Hepatocyte (in vitro differentiated cells): Measurements from ENCODE around the gene ACSL3. TPM values are rescaled to one million over a fixed set of nuclear protein-coding genes. Genes with fewer than 3 reads are reported as not detected.
A peak's percentile ranks its signal among the peaks of the same experiment; 100 is the strongest.

ENCODE experiments used
- DNase-seq: peaks from one replicate; pipeline ENCODE4 v3.0.0-alpha.2; 2016; ENCODE audit warnings: low spot score
- H2AFZ ChIP-seq: fragments of 200-600 bp; sonication (generic); 2 replicates; pipeline ENCODE4 v1.6.0; 2016; ENCODE audit warnings: antibody characterized with exemption, mild to moderate bottlenecking
- H3K27ac ChIP-seq: fragments of 200-600 bp; sonication (generic); 2 replicates; pipeline ENCODE4 v1.5.1; 2016; ENCODE audit warnings: mild to moderate bottlenecking
- H3K27me3 ChIP-seq: fragments of 200-600 bp; sonication (generic); 2 replicates; pipeline ENCODE4 v1.6.1; 2016
- H3K36me3 ChIP-seq: fragments of 200-600 bp; sonication (generic); replicated peaks from 2 replicates; pipeline ENCODE4 v1.5.1; 2016; ENCODE audit warnings: low read depth; ENCODE audit not compliant: insufficient read depth
- H3K4me1 ChIP-seq: fragments of 200-600 bp; sonication (generic); 2 replicates; pipeline ENCODE4 v1.5.1; 2016; ENCODE audit warnings: mild to moderate bottlenecking, moderate library complexity; ENCODE audit not compliant: insufficient read depth
- H3K4me2 ChIP-seq: fragments of 200-600 bp; sonication (generic); 2 replicates; pipeline ENCODE4 v1.6.0; 2016
- H3K4me3 ChIP-seq: fragments of 200-600 bp; sonication (generic); 2 replicates; pipeline ENCODE4 v1.5.1; 2016; ENCODE audit warnings: mild to moderate bottlenecking
- H3K79me2 ChIP-seq: fragments of 200-600 bp; sonication (generic); 2 replicates; pipeline ENCODE4 v1.6.0; 2017; ENCODE audit warnings: mild to moderate bottlenecking
- H3K9me2 ChIP-seq: fragments of 200-600 bp; sonication (generic); replicated peaks from 2 replicates; pipeline ENCODE4 v1.6.0; 2017; ENCODE audit warnings: mild to moderate bottlenecking; ENCODE audit not compliant: insufficient read depth
- H3K9me3 ChIP-seq: fragments of 200-600 bp; sonication (generic); 2 replicates; pipeline ENCODE4 v1.5.1; 2016; ENCODE audit warnings: low read depth, mild to moderate bottlenecking
- H4K20me1 ChIP-seq: fragments of 200-600 bp; sonication (generic); 2 replicates; pipeline ENCODE4 v1.6.0; 2016; ENCODE audit warnings: mild to moderate bottlenecking; ENCODE audit not compliant: insufficient read depth, poor library complexity, severe bottlenecking
- CTCF ChIP-seq: fragments of 200-600 bp; sonication (generic); IDR thresholded peaks from 2 replicates; pipeline ENCODE4 v1.5.1; 2016; ENCODE audit warnings: antibody characterized with exemption, mild to moderate bottlenecking; ENCODE audit not compliant: poor library complexity
- EZH2 ChIP-seq: fragments of 200-600 bp; sonication (generic); IDR thresholded peaks from 2 replicates; pipeline ENCODE4 v1.6.1; 2016; ENCODE audit warnings: antibody characterized with exemption, mild to moderate bottlenecking, borderline replicate concordance
- EZH2phosphoT487 ChIP-seq: fragments of 200-600 bp; sonication (generic); IDR thresholded peaks from one replicate; pipeline ENCODE4 v1.6.1; 2018; ENCODE audit warnings: antibody characterized with exemption, mild to moderate bottlenecking, low read depth, moderate library complexity; ENCODE audit not compliant: unreplicated experiment, severe bottlenecking
- WGBS: methylation state at CpG from one replicate; pipeline ENCODE4 v1.1.6; 2016; ENCODE audit warnings: low lambda C conversion rate; ENCODE audit errors: missing lambda C conversion rate; 5-methylcytosine and 5-hydroxymethylcytosine counted together
- polyA plus RNA-seq: library from polyadenylated mRNA; unstranded; fragments of >200 nt; fragmentation: Nextera tagmentation; extraction: Ambion mirVana; gene quantifications from 2 replicates; pipeline ENCODE4 v1.2.1, GENCODE V29; 2016
- total RNA-seq: library from RNA; depleted of rRNA; stranded (reverse); fragments of >200 nt; gene quantifications from 2 replicates; pipeline ENCODE4 v1.2.3, GENCODE V29; 2014

ACSL3 gene
- total and polyA plus RNA-seq, 2 experiments from 2014 or later: 82.1 to 133 TPM

- peak; percentile 62 for DNase-seq
- Histone ChIP-seq H3K4me3 (peak overlapping the region; percentile 96), H3K9me3 (no peaks in the 10 kb centered on the region), H3K4me1 (peaks cover 38% of the 10 kb centered on the region), H3K79me2 (peaks cover 64% of the 10 kb centered on the region), H3K4me2 (peak overlapping the region; percentile 90), H3K9me2 (no peaks in the 10 kb centered on the region), H2AFZ (no peak overlapping the region), H3K27me3 (no peaks in the 10 kb centered on the region), H4K20me1 (peaks cover 59% of the 10 kb centered on the region), H3K27ac (peak overlapping the region; percentile 99), H3K36me3 (no peaks in the 10 kb centered on the region)
- TF ChIP-seq CTCF (peak; percentile 48), EZH2 (no peak), EZH2phosphoT487 (no peak)
- 15% methylated on average over 7 of the region's 7 CpGs for WGBS
Observed at GRCh38 chr2:222862106-222862908, 1.5 kb downstream of the ACSL3 start.

GRCh38 chr2:222862909-222863544 lies 2.2 kb downstream of the ACSL3 start:
- no peak for DNase-seq
- H3K4me3 ChIP-seq: peak overlapping the region; percentile 96
- no peaks in the 10 kb centered on the region for H3K9me3 ChIP-seq
- peaks cover 71% of the 10 kb centered on the region for H3K79me2 ChIP-seq
- 56% methylated on average over 6 of the region's 6 CpGs for WGBS
- peaks cover 38% of the 10 kb centered on the region for H3K4me1 ChIP-seq
- no peaks in the 10 kb centered on the region for H3K27me3 ChIP-seq
- peak overlapping the region; percentile 90 for H3K4me2 ChIP-seq
- no peaks in the 10 kb centered on the region for H3K36me3 ChIP-seq
- H3K27ac ChIP-seq: peak overlapping the region; percentile 99
- TF ChIP-seq EZH2phosphoT487 (no peak), EZH2 (no peak), CTCF (no peak)
- H4K20me1 ChIP-seq: peaks cover 66% of the 10 kb centered on the region
- H3K9me2 ChIP-seq: no peaks in the 10 kb centered on the region
- H2AFZ ChIP-seq: no peak overlapping the region

- TF ChIP-seq EZH2phosphoT487 (no peak), EZH2 (no peak), CTCF (no peak)
- Histone ChIP-seq H3K36me3 (no peaks in the 10 kb centered on the region), H3K4me1 (peaks cover 38% of the 10 kb centered on the region), H2AFZ (no peak overlapping the region), H3K4me3 (no peak overlapping the region), H4K20me1 (peaks cover 79% of the 10 kb centered on the region), H3K9me3 (no peaks in the 10 kb centered on the region), H3K9me2 (no peaks in the 10 kb centered on the region), H3K27ac (no peak overlapping the region), H3K4me2 (peak overlapping the region; percentile 90), H3K27me3 (no peaks in the 10 kb centered on the region), H3K79me2 (peaks cover 84% of the 10 kb centered on the region)
- 76% methylated on average over 3 of the region's 3 CpGs for WGBS
- peak; percentile 9 for DNase-seq
Observed at GRCh38 chr2:222864296-222864695, 3.5 kb downstream of the ACSL3 start.
